Fibroblast of the aortic adventitia (primary cell): ENCODE results near the gene NHSL2. TPM values are rescaled to one million over a fixed set of nuclear protein-coding genes. Genes with fewer than 3 reads are reported as not detected.
A peak's percentile ranks its signal among the peaks of the same experiment; 100 is the strongest.

Source experiments
- DNase-seq: peaks from one replicate; pipeline ENCODE4 v3.0.0-alpha.2; 2010; ENCODE audit warnings: low read depth
- H3K4me3 ChIP-seq: 2 replicates; pipeline ENCODE4 v1.5.1; 2011; ENCODE audit warnings: low read depth, mild to moderate bottlenecking, control low read depth, low read length, moderate library complexity
- total RNA-seq: library from RNA; depleted of rRNA; stranded (reverse); fragments of >200 nt; gene quantifications from 2 replicates; pipeline ENCODE4 v1.2.3, GENCODE V29; 2012; ENCODE audit warnings: low replicate concordance
- TF ChIP-seq, protein P1 (sequence below): IDR thresholded peaks from 2 replicates; pipeline ENCODE4 v1.5.1; 2011; ENCODE audit warnings: mild to moderate bottlenecking, low read length, control low read depth, inconsistent platforms; ENCODE audit not compliant: insufficient read depth

NHSL2 gene
- total RNA-seq, 1 donor = 6.8 TPM

DNA sequence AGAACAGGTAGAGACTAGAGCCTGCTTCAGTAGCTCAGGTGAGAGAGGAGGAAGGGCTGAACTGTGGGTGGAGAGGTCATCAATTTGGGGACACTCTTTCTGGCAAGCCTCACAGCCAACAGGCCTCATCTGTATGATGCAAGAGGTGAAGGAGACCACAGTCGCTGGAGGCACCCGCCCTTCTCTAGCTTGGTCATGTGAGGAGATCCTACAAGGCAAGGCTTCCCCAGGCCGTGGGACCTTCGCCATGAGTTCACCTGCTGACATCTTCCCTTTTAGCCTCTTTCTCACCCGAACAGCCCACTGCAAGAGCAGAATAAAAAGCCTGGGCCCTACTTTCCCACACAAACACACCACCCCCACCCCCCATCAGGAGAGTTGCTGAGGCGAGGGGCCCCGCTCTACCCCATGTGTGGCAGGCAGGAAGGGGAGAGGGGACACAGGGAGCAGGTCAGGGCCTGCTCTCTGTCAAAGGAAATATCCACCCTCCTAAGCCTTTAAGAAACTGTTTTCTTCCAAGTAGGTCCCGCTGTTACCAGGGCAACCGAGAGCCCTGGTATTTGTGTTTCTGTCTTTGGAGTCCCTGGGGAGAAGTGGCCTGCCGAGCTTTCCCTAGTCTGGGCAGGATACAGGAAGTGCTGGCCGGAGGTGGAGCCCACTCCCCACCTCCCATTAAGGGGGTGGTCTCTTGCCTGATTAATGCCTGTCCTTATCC lies 213.0 kb downstream of the NHSL2 start:
- no peak for DNase-seq
- no peak overlapping the region for H3K4me3 ChIP-seq
- TF ChIP-seq, protein P1, sequence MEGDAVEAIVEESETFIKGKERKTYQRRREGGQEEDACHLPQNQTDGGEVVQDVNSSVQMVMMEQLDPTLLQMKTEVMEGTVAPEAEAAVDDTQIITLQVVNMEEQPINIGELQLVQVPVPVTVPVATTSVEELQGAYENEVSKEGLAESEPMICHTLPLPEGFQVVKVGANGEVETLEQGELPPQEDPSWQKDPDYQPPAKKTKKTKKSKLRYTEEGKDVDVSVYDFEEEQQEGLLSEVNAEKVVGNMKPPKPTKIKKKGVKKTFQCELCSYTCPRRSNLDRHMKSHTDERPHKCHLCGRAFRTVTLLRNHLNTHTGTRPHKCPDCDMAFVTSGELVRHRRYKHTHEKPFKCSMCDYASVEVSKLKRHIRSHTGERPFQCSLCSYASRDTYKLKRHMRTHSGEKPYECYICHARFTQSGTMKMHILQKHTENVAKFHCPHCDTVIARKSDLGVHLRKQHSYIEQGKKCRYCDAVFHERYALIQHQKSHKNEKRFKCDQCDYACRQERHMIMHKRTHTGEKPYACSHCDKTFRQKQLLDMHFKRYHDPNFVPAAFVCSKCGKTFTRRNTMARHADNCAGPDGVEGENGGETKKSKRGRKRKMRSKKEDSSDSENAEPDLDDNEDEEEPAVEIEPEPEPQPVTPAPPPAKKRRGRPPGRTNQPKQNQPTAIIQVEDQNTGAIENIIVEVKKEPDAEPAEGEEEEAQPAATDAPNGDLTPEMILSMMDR = no peak

DNA sequence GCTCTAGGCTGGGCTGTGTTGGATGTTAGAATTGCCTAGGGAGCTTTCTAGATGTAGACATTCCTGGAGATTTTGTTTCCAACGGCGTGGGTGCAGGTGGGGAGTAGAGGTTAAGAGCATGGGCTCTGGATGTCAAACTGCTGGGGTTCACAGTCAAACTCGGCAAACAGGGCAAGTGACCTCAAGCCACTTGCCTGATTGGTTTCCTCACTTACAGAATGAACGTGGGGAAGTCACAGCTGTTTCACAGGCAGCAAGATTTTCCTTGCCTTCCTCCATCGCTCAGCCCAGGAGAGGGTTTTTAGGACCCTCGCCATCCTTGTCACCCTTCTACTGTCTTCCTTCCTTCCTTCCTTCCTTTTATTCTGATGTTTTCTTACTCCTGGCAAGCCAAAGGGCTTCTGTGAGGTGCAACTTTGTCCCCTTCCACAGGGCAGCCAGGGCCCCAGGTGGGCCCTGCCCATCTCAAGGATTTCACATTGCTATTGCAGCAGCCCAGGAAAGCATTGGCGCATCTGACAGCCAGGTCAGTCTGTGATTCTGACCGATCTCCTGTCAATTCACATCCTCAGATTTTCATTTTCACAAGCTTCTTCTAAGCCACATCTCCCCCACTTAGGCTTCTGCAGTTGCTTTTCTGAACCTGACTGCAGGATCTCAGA lies 214.0 kb downstream of the NHSL2 start:
- no peak overlapping the region for H3K4me3 ChIP-seq
- TF ChIP-seq, protein P1 = no peak
- DNase-seq = no peak

DNA sequence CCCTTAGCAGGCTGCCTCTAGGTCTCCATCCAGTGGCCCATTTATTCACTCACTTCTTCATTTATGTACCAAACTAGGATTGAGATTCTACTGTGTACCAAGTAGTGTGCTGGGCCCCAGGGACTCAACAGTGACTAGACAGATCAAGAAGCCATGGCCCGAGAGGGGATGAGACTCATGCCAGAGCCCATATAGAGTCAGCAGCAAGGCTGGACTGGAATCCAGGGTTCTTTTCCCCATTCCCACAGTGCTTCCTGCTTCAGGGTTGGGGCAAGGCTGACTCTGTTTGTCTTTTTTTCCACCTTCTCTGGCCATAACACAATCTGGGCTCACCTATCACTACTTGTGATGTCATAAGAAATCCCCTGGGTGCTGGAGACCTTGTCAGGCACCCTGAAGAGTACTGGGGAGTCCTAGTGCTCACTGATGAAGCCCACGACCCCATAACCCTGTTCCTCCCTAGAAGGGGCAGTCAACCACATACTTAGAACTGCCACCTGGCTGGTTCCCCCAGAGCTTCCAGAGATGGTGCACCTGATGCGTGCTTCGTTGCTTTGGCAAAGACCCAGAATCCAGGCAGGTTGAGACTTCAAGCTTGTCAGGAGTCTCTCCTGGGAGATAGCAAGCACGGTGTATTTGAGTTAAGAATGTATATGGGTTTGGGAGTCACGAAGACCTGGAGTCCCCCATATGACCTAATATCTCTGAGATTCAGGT lies 214.8 kb downstream of the NHSL2 start:
- no peak for DNase-seq
- TF ChIP-seq, protein P1 = peak; percentile 7
- no peak overlapping the region for H3K4me3 ChIP-seq

DNA sequence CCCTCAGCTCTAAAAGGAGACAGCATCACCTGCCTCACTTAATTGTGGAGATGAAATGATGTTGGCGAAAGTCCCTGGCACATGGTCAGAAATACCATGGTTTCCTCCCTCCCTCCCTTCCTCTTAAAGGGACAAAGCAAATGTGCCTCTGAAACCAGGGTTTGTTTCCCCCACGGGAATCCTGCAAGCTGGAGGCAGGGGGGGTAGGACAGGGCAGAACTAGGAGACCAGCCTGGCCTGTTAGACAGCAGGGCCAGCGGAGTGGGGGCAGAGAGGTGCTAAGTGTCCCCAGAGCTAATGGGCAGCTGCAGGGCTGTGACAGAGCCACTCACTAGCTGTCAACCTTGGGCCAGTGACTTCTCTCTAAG lies 215.4 kb downstream of the NHSL2 start:
- no peak overlapping the region for H3K4me3 ChIP-seq
- TF ChIP-seq, protein P1 = no peak
- peak; percentile 23 for DNase-seq

DNA sequence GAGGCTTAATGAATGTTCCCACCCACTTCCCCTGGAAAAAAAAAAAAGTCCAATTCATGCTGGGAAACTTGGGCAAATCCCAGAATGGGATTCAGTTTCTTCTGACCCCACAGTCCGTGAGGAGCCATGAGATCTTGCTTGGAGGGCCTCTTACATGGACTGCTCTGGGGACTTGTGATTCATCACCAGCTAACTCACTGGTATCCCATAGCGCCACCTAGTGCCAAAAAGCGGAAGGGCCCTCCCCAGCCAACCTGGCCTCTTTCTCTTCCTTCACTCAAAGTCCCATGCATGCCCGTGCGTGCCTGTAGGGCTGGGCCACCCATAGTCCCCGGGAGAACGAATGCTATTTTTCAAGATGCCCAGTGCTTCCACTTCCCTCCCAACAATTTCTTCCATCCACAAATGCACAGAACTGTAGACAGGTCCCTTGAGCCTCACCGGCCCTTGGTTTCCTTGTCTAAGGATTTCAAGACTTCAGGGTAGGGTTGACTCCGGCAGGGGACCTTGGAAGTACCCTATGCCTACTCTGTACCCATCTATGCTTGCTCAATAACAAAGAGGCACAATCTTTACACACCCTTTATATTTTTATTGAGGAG lies 216.0 kb downstream of the NHSL2 start:
- TF ChIP-seq, protein P1 = peak; percentile 95
- peak; percentile 95 for DNase-seq
- no peak overlapping the region for H3K4me3 ChIP-seq

DNA sequence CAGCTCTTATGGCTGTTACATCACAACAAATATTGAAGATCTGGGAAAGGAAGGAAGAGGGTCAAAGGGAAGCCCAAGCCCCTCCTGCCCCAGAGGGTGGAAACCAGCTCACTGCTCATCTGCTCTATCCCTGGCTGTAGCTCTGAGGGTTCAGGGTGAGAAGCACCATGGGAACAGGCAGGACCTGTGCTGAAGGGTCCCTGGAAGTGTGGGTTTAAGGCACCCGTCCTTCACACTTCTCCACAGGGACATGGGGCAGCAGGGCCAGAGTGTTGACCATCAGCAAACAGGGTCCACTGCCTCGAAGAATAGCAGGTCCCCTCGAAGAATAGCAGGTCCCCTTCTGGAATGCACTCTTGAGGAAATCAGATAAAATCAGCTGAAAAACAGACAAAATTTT lies 216.7 kb downstream of the NHSL2 start:
- TF ChIP-seq, protein P1 = no peak
- no peak overlapping the region for H3K4me3 ChIP-seq
- no peak for DNase-seq
